HCT116 (cell line): Measurements from ENCODE around the gene USP47. TPM values are rescaled to one million over a fixed set of nuclear protein-coding genes. Genes with fewer than 3 reads are reported as not detected.

ENCODE experiments used
- ATAC-seq: fragments of 200-7000 bp; cut with Tn5 transposase; 2 replicates; pipeline ENCODE4 v1.9.1; 2020; ENCODE audit warnings: mild to moderate bottlenecking, moderate library complexity
- BruUV-seq: library from RNA; stranded (reverse); fragments of 400-500 nt; replicated peaks from 2 replicates; lab custom pipeline; 2021; lab: Mats Ljungman, UMichigan
- CTCF ChIA-PET: fragments of 300-600 bp; sonication (Branson Sonifier 250); formaldehyde crosslinking; loops from one replicate; lab custom pipeline; 2021; ENCODE audit warnings: antibody characterized with exemption; lab: Charles Lee
- POLR2A ChIA-PET: fragments of 300-600, 350-600 bp; sonication (Branson Sonifier 250); formaldehyde crosslinking; loops from one replicate; lab custom pipeline; 2021; ENCODE audit warnings: antibody characterized with exemption; lab: Charles Lee
- RAD21 ChIA-PET, 2 experiments: fragments of 300-600 bp; sonication (Branson Sonifier 250); formaldehyde crosslinking; loops; one replicate each; lab custom pipeline; 2023; ENCODE audit warnings: low total read pairs in 2 of 2; ENCODE audit not compliant: uncharacterized antibody in 2 of 2, unreplicated experiment in 2 of 2, low non-redundant PET in 1 of 2; lab: Charles Lee
- DNase-seq: peaks from one replicate; pipeline ENCODE4 v3.0.0-alpha.2; 2010; ENCODE audit warnings: low read depth, low spot score
- H2AFZ ChIP-seq: fragments of 200-600 bp; shearing (Covaris generic), sonication (generic); 2 replicates; pipeline ENCODE4 v1.6.1; 2017; ENCODE audit warnings: low read depth, mixed run types, mixed read lengths, antibody characterized with exemption, low read length; ENCODE audit not compliant: poor library complexity, severe bottlenecking
- H3K27ac ChIP-seq: 2 replicates; pipeline ENCODE4 v1.5.1; 2012; ENCODE audit warnings: low read depth, low read length
- H3K27me3 ChIP-seq: fragments of 200-600 bp; sonication (generic); 2 replicates; pipeline ENCODE4 v1.6.1; 2016; ENCODE audit warnings: mixed run types, low read length, mixed read lengths; ENCODE audit not compliant: insufficient read depth
- H3K36me3 ChIP-seq, 2 experiments: fragments of 200-500 bp in 1 of 2; fragments of 200-600 bp in 1 of 2; sonication (Bioruptor generic) in 1 of 2; sonication (generic) in 1 of 2; 2 replicates each; pipeline versions ENCODE4 v1.5.1 to v1.6.1; 2014 to 2016; ENCODE audit warnings: low read length in 2 of 2, inconsistent platforms in 1 of 2, mixed read lengths in 1 of 2, mixed run types in 1 of 2; ENCODE audit not compliant: insufficient read depth in 2 of 2, control insufficient read depth in 1 of 2
- H3K4me1 ChIP-seq, 2 experiments: fragments of 200-600 bp in 1 of 2; sonication (generic) in 1 of 2; 2 replicates each; pipeline versions ENCODE4 v1.5.1 to v1.6.1; 2012 to 2017; ENCODE audit warnings: low read length in 2 of 2, inconsistent platforms in 1 of 2, mild to moderate bottlenecking in 1 of 2, mixed read lengths in 1 of 2, mixed run types in 1 of 2, moderate library complexity in 1 of 2; ENCODE audit not compliant: insufficient read depth in 2 of 2, control insufficient read depth in 1 of 2
- H3K4me2 ChIP-seq: fragments of 200-600 bp; sonication (generic); 2 replicates; pipeline ENCODE4 v1.6.1; 2017; ENCODE audit warnings: mixed run types, low read length, mixed read lengths
- H3K4me3 ChIP-seq, 2 experiments: fragments of 200-600 bp in 1 of 2; sonication (generic) in 1 of 2; replicated peaks in 1 of 2; 2 replicates each; pipeline ENCODE4 v1.5.1; 2011 to 2016; ENCODE audit warnings: low read length in 2 of 2, control low read depth in 1 of 2, low read depth in 1 of 2, mild to moderate bottlenecking in 1 of 2, mixed read lengths in 1 of 2, mixed run types in 1 of 2
- H3K79me2 ChIP-seq: fragments of 200-600 bp; sonication (generic); 2 replicates; pipeline ENCODE4 v1.6.1; 2017; ENCODE audit warnings: mild to moderate bottlenecking, mixed run types, low read length, moderate library complexity, mixed read lengths; ENCODE audit not compliant: insufficient read depth
- H3K9ac ChIP-seq: fragments of 200-600 bp; sonication (generic); 2 replicates; pipeline ENCODE4 v1.6.1; 2016; ENCODE audit warnings: low read length, mixed read lengths
- H3K9me2 ChIP-seq: fragments of 200-600 bp; sonication (generic), shearing (Covaris generic); 2 replicates; pipeline ENCODE4 v1.6.1; 2017; ENCODE audit warnings: mixed run types, mild to moderate bottlenecking, moderate library complexity; ENCODE audit not compliant: insufficient read depth
- H3K9me3 ChIP-seq, 2 experiments: fragments of 200-500 bp in 1 of 2; fragments of 200-600 bp in 1 of 2; sonication (Bioruptor generic) in 1 of 2; sonication (generic) in 1 of 2; 2 replicates each; pipeline ENCODE4 v1.6.1; 2014 to 2017; ENCODE audit warnings: low read length in 2 of 2, mixed read lengths in 2 of 2, inconsistent platforms in 1 of 2, low read depth in 1 of 2, mild to moderate bottlenecking in 1 of 2, mixed run types in 1 of 2, moderate library complexity in 1 of 2; ENCODE audit not compliant: control insufficient read depth in 1 of 2, insufficient read depth in 1 of 2
- H4K20me1 ChIP-seq: fragments of 200-600 bp; sonication (generic), shearing (Covaris generic); 2 replicates; pipeline ENCODE4 v1.6.1; 2017; ENCODE audit warnings: mixed run types, mild to moderate bottlenecking, moderate library complexity; ENCODE audit not compliant: insufficient read depth
- EGR1 ChIP-seq: IDR thresholded peaks from 2 replicates; pipeline ENCODE4 v1.6.1; 2012; ENCODE audit warnings: low read depth
- JUND ChIP-seq: IDR thresholded peaks from 2 replicates; pipeline ENCODE4 v1.6.1; 2012
- MAX ChIP-seq: IDR thresholded peaks from 2 replicates; pipeline ENCODE4 v1.6.1; 2012
- RAD21 ChIP-seq: IDR thresholded peaks from 2 replicates; pipeline ENCODE4 v1.6.1; 2012; ENCODE audit warnings: low read depth, mild to moderate bottlenecking
- REST ChIP-seq: IDR thresholded peaks from 2 replicates; pipeline ENCODE4 v1.6.1; 2012; ENCODE audit warnings: low read depth
- SIN3A ChIP-seq: IDR thresholded peaks from 2 replicates; pipeline ENCODE4 v1.6.1; 2012; ENCODE audit warnings: low read depth
- SP1 ChIP-seq: IDR thresholded peaks from 2 replicates; pipeline ENCODE4 v1.6.1; 2012; ENCODE audit warnings: low read depth
- SRF ChIP-seq: IDR thresholded peaks from 2 replicates; pipeline ENCODE4 v1.6.1; 2012; ENCODE audit warnings: low read depth
- TCF7L2 ChIP-seq: IDR thresholded peaks from 2 replicates; pipeline ENCODE4 v1.7.0; 2011; ENCODE audit warnings: borderline replicate concordance, inconsistent platforms; ENCODE audit not compliant: insufficient read depth, insufficient read length; ENCODE audit errors: extremely low read depth
- ZFX ChIP-seq: fragments of 450-650 bp; IDR thresholded peaks from 2 replicates; pipeline ENCODE4 v1.6.1; 2017
- intact Hi-C: fragments of 100-400 bp; cut with micrococcal nuclease; formaldehyde crosslinking; loops from 2 replicates; pipeline ENCODE4 v1.10.0; 2022
- total RNA-seq: library from RNA; stranded (reverse); gene quantifications from one replicate; pipeline ENCODE4 v1.2.1, GENCODE V29; 2021; ENCODE audit not compliant: unreplicated experiment
- TF ChIP-seq, protein P1 (sequence below): IDR thresholded peaks from 2 replicates; pipeline ENCODE4 v1.6.1; 2011; ENCODE audit warnings: mild to moderate bottlenecking, low read length, moderate library complexity; ENCODE audit not compliant: insufficient replicate concordance; ENCODE audit errors: extremely low read depth

The USP47 gene
- total RNA-seq, 1 experiment from 2014 or later: 18.9 TPM

DNA sequence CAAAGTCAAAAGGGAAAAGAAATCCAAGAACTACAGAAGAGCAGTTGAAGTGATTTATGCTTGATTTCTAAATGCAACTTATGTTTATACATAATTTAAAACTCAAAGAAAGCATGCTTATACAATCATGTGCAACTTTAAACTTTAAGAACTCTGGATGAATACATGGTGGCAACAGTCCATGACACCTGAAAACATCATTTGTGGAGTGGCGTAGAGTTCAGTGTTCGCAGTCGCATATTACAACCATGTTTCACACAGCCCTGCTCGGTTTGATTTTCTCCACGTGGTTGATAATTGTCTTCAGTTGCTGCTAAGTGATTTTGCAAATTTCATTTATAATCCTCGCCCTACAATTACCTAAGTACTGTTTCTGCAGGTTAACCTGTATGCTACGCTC lies 121.3 kb downstream of the USP47 start:
- ChIA-PET RAD21 (no interaction called here), POLR2A (no interaction called here), CTCF (no interaction called here)
- TSS peak; percentile 9 for BruUV-seq
- Histone ChIP-seq H3K9me2 (no peaks in the 10 kb centered on the region), H3K4me1 (peaks cover 0 to 7% of the 10 kb centered on the region in 2 experiments; a peak in 1 of 4 replicates), H3K4me2 (no peak overlapping the region), H3K4me3 (no peak overlapping the region), H2AFZ (no peak overlapping the region), H3K27me3 (no peaks in the 10 kb centered on the region), H3K9ac (no peak overlapping the region), H3K79me2 (no peaks in the 10 kb centered on the region), H3K9me3 (no peaks in the 10 kb centered on the region), H3K27ac (no peak overlapping the region), H4K20me1 (no peaks in the 10 kb centered on the region), H3K36me3 (no peaks in the 10 kb centered on the region)
- no peak for DNase-seq
- TF ChIP-seq SRF (no peak), EGR1 (no peak), SP1 (no peak), RAD21 (no peak), SIN3A (no peak), MAX (no peak), TCF7L2 (no peak), REST (no peak), ZFX (no peak), JUND (no peak)
- TF ChIP-seq, protein P1, sequence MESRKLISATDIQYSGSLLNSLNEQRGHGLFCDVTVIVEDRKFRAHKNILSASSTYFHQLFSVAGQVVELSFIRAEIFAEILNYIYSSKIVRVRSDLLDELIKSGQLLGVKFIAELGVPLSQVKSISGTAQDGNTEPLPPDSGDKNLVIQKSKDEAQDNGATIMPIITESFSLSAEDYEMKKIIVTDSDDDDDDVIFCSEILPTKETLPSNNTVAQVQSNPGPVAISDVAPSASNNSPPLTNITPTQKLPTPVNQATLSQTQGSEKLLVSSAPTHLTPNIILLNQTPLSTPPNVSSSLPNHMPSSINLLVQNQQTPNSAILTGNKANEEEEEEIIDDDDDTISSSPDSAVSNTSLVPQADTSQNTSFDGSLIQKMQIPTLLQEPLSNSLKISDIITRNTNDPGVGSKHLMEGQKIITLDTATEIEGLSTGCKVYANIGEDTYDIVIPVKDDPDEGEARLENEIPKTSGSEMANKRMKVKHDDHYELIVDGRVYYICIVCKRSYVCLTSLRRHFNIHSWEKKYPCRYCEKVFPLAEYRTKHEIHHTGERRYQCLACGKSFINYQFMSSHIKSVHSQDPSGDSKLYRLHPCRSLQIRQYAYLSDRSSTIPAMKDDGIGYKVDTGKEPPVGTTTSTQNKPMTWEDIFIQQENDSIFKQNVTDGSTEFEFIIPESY: no peak
- intact Hi-C loops: no loop called here
- ATAC-seq: no peak
